Skeletal muscle tissue (tissue), 4 donors: ENCODE measurements around the gene MAGOHB. TPM values are rescaled to one million over a fixed set of nuclear protein-coding genes. Genes with fewer than 3 reads are reported as not detected.
"Not testable (repeated sequence)": the region's sequence is repeated elsewhere in the genome, so short reads cannot be mapped to it uniquely, and the experiment has no call there.

ENCODE experiments used
- H3K27ac ChIP-seq: one replicate; pipeline ENCODE4 v1.7.0; 2013; ENCODE audit warnings: mild to moderate bottlenecking, low read depth, low read length, inconsistent platforms
- H3K27me3 ChIP-seq, 3 donors: one replicate each; pipeline ENCODE4 v1.7.0; 2013; ENCODE audit warnings: low read length in 3 of 3; ENCODE audit not compliant: control insufficient read depth in 3 of 3, insufficient read depth in 3 of 3
- H3K36me3 ChIP-seq, 3 donors: one replicate each; pipeline ENCODE4 v1.7.0; 2013; ENCODE audit warnings: low read length in 3 of 3; ENCODE audit not compliant: control insufficient read depth in 3 of 3, insufficient read depth in 3 of 3
- H3K4me1 ChIP-seq, 3 donors: one replicate each; pipeline ENCODE4 v1.7.0; 2013; ENCODE audit warnings: low read length in 3 of 3, mild to moderate bottlenecking in 3 of 3; ENCODE audit not compliant: control insufficient read depth in 3 of 3, insufficient read depth in 3 of 3
- H3K4me3 ChIP-seq, 3 donors: one replicate each; pipeline ENCODE4 v1.7.0; 2013; ENCODE audit warnings: low read length in 3 of 3
- H3K9ac ChIP-seq, 3 donors: one replicate each; pipeline ENCODE4 v1.7.0; 2013; ENCODE audit warnings: low read length in 3 of 3, mild to moderate bottlenecking in 3 of 3, moderate library complexity in 2 of 3, low read depth in 1 of 3
- H3K9me3 ChIP-seq, 3 donors: one replicate each; pipeline ENCODE4 v1.7.0; 2013; ENCODE audit warnings: low read length in 3 of 3; ENCODE audit not compliant: control insufficient read depth in 3 of 3
- total RNA-seq: library from RNA; depleted of rRNA; stranded (reverse); fragments of >200 nt; gene quantifications from one replicate; pipeline ENCODE4 v1.2.3, GENCODE V29; 2014
- donor health status: Osteomylitis.

MAGOHB gene
- 13.0 TPM for total RNA-seq

GRCh38 chr12:10613349-10614055, at the start of gene MAGOHB:
Gene MAGOHB, minus strand, starts transcription at chr12:10613609. Its CDS starts 77 bp downstream, at chr12:10613532.
- Histone ChIP-seq H3K27ac (peak within 1 kb of the TSS; percentile 87), H3K27me3 (no peaks in the 10 kb centered on the region), H3K4me1 (peaks cover 9 to 19% (median 12%) of the 10 kb centered on the region in 3 donors), H3K9me3 (no peaks in the 10 kb centered on the region), H3K4me3 (peak within 1 kb of the TSS; percentile 92 to 95 (median 93)), H3K9ac (peak within 1 kb of the TSS; percentile 92 to 97 (median 94)), H3K36me3 (peaks cover 0 to 12% (median 12%) of the 10 kb centered on the region in 3 donors)

GRCh38 chr12:10661338-10661737, 47.9 kb upstream of the MAGOHB start:
- H3K4me1 ChIP-seq, result no peaks in the 10 kb centered on the region
- H3K36me3 ChIP-seq, result no peaks in the 10 kb centered on the region
- no peaks in the 10 kb centered on the region for H3K27me3 ChIP-seq
- H3K9ac ChIP-seq, result no peak overlapping the region
- no peak overlapping the region for H3K27ac ChIP-seq
- no peak overlapping the region for H3K4me3 ChIP-seq
- no peaks in the 10 kb centered on the region for H3K9me3 ChIP-seq

GRCh38 chr12:10654003-10654402, 40.6 kb upstream of the MAGOHB start:
- Histone ChIP-seq H3K9me3 (no peaks in the 10 kb centered on the region), H3K9ac (no peak overlapping the region), H3K27ac (no peak overlapping the region), H3K4me1 (no peaks in the 10 kb centered on the region), H3K36me3 (no peaks in the 10 kb centered on the region), H3K27me3 (no peaks in the 10 kb centered on the region), H3K4me3 (no peak overlapping the region)

GRCh38 chr12:10652192-10652591, 38.8 kb upstream of the MAGOHB start:
- H3K36me3 ChIP-seq, result no peaks in the 10 kb centered on the region
- H3K27me3 ChIP-seq, result no peaks in the 10 kb centered on the region
- H3K9ac ChIP-seq, result no peak overlapping the region
- H3K27ac ChIP-seq, result no peak overlapping the region
- no peaks in the 10 kb centered on the region for H3K9me3 ChIP-seq
- no peak overlapping the region for H3K4me3 ChIP-seq
- no peaks in the 10 kb centered on the region for H3K4me1 ChIP-seq

DNA sequence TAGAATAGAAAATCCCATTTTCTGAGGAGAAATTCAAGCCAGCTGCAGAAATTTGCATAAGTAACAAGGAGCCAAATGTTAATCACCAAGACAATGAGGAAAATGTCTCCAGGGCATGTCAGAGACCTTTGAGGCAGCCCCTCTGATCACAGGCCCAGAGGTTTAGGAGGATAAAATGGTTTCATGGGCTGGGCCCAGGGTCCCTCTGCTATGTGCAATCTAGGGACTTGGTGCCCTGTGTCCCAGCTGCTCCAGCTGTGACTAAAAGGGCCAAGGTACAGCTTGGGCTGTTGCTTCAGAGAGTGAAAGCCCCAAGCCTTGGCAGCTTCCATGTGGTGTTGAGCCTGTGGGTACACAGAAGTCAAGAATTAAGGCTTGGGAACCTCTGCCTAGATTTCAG, 33.2 kb upstream of the MAGOHB start:
- H3K9ac ChIP-seq, H3K4me3 ChIP-seq, H3K36me3 ChIP-seq, H3K27ac ChIP-seq, H3K9me3 ChIP-seq, H3K4me1 ChIP-seq, H3K27me3 ChIP-seq: not testable (repeated sequence)

GRCh38 chr12:10645910-10646309, 32.5 kb upstream of the MAGOHB start:
- Histone ChIP-seq H3K4me3 (no peak overlapping the region), H3K36me3 (no peaks in the 10 kb centered on the region), H3K27me3 (no peaks in the 10 kb centered on the region), H3K9me3 (peaks cover 0 to 9% (median 0%) of the 10 kb centered on the region in 3 donors), H3K27ac (no peak overlapping the region), H3K4me1 (no peaks in the 10 kb centered on the region), H3K9ac (no peak overlapping the region)

DNA sequence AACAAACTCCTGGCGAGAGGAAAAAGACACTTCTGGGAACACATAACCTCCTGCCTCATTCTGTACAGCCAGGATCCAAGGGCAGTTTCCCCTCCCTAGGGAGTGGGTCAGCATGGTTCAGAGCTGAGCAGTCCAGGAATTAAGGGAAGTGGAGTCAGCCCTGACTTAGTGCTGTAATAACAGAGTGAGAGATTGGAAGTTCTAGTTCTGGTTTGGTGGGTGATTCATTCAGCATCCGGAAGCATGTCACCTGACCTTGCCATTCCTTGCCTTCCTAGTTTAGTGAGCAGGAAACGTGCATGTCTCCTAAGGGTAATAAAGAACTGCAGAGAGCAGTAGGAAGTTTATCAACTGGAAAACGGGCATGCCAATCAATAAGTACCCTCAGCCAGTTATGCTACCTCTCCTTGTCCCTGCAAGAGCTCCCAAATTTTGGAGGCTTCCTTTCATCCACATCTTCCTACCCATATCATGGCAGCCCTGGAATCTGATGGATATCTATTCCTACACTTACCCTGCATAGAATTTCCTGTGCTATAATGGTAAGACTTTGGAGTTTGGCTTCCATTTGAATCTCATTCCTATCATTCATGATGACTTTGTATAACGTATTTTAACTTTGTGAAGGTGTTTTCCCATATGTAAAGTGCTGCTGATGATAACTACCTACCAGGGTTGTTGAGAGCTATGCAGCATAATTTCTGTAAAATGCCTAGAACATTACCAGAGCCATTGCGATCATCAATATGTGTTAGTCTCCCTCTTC, 28.5 kb upstream of the MAGOHB start:
- Histone ChIP-seq H3K36me3 (no peaks in the 10 kb centered on the region), H3K27me3 (no peaks in the 10 kb centered on the region), H3K27ac (no peak overlapping the region), H3K4me3 (no peak overlapping the region), H3K9me3 (peaks cover 0 to 9% (median 0%) of the 10 kb centered on the region in 3 donors), H3K4me1 (no peaks in the 10 kb centered on the region), H3K9ac (no peak overlapping the region)

DNA sequence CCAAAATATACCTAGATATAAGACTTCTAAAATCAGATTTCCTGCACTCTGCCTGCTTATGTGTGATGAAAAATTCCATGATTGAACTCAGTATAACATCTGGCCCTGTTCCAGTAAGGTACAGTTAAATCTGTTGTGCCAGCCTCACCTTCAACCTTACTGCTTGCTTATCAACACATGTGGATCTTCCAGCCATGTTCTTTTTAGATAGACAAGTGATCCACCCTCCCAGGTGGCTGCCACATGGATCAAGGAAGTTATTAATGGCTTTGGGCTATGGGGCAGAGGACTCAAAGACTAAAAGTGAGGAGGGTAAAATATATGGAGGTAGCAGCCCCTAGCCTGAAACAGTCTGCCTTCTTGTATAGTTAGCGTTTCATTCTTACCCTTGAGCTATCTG, 25.3 kb upstream of the MAGOHB start:
- no peak overlapping the region for H3K9ac ChIP-seq
- H3K27me3 ChIP-seq, result no peaks in the 10 kb centered on the region
- H3K4me3 ChIP-seq, result no peak overlapping the region

GRCh38 chr12:10636611-10637010, 23.2 kb upstream of the MAGOHB start:
- Histone ChIP-seq H3K4me1 (no peaks in the 10 kb centered on the region), H3K36me3 (no peaks in the 10 kb centered on the region), H3K27ac (no peak overlapping the region), H3K27me3 (no peaks in the 10 kb centered on the region), H3K9ac (no peak overlapping the region), H3K4me3 (no peak overlapping the region), H3K9me3 (no peaks in the 10 kb centered on the region)

More for the DNA sequence above, 25.3 kb upstream of the MAGOHB start:
- Histone ChIP-seq H3K4me1 (no peaks in the 10 kb centered on the region), H3K36me3 (no peaks in the 10 kb centered on the region), H3K27ac (no peak overlapping the region), H3K9me3 (no peaks in the 10 kb centered on the region)

DNA sequence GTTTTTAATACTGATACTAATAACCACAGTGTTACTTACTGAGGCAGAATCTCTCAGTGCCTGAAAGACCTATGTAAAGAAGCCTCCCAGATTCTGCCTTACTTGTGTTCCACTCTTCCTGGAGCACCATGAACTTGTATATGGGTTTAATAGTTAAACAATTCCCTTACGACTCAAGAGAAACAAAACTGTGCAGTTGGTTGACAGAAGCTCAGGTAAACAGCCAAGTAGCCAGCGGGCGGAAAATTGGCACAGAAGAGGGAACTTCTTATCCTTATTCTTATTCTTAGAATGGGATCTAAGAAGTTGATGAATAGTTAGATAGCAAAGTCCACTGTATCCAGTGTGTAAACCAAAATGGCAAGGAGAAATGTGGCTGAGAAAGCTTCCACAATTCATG, 22.7 kb upstream of the MAGOHB start:
- Histone ChIP-seq H3K4me1 (no peaks in the 10 kb centered on the region), H3K27ac (no peak overlapping the region), H3K9me3 (no peaks in the 10 kb centered on the region), H3K9ac (no peak overlapping the region), H3K27me3 (no peaks in the 10 kb centered on the region), H3K36me3 (no peaks in the 10 kb centered on the region), H3K4me3 (no peak overlapping the region)
